A673 (cell line): Measurements from ENCODE around the gene IL21. TPM values are rescaled to one million over a fixed set of nuclear protein-coding genes. Genes with fewer than 3 reads are reported as not detected.

Source experiments
- BruUV-seq: library from RNA; stranded (reverse); fragments of 400-500 nt; replicated peaks from 2 replicates; lab custom pipeline; 2021; lab: Mats Ljungman, UMichigan
- CTCF ChIA-PET: fragments of 300-600 bp; sonication (Branson Sonifier 250); formaldehyde crosslinking; loops from one replicate; lab custom pipeline; 2022; ENCODE audit warnings: antibody characterized with exemption; lab: Charles Lee
- POLR2A ChIA-PET: fragments of 300-600 bp; sonication (Branson Sonifier 250); formaldehyde crosslinking; loops from one replicate; lab custom pipeline; 2022; ENCODE audit warnings: antibody characterized with exemption; ENCODE audit not compliant: low non-redundant PET; lab: Charles Lee
- DNase-seq: peaks from one replicate; pipeline ENCODE4 v3.0.0-alpha.2; 2015; ENCODE audit warnings: low spot score
- H3K27ac ChIP-seq: fragments of 200-600 bp; sonication (generic); 2 replicates; pipeline ENCODE4 v1.5.1; 2016; ENCODE audit warnings: mixed run types, low read depth, mild to moderate bottlenecking, mixed read lengths, antibody characterized with exemption, low read length; ENCODE audit not compliant: poor library complexity, severe bottlenecking
- H3K27me3 ChIP-seq: fragments of 200-600 bp; sonication (generic); replicated peaks from 2 replicates; pipeline ENCODE4 v1.6.1; 2017; ENCODE audit warnings: mixed run types, low read depth, mild to moderate bottlenecking, mixed read lengths, antibody characterized with exemption, low read length; ENCODE audit not compliant: insufficient read depth, poor library complexity
- H3K36me3 ChIP-seq: fragments of 200-600 bp; sonication (generic); 2 replicates; pipeline ENCODE4 v1.6.1; 2016; ENCODE audit warnings: mixed run types, mild to moderate bottlenecking, mixed read lengths, antibody characterized with exemption, low read length; ENCODE audit not compliant: insufficient read depth, poor library complexity, severe bottlenecking
- H3K4me1 ChIP-seq: fragments of 200-600 bp; sonication (generic); 2 replicates; pipeline ENCODE4 v1.6.1; 2017; ENCODE audit warnings: mixed run types, mild to moderate bottlenecking, mixed read lengths, antibody characterized with exemption, low read length; ENCODE audit not compliant: insufficient read depth, poor library complexity, severe bottlenecking
- H3K4me3 ChIP-seq: fragments of 200-600 bp; sonication (generic); 2 replicates; pipeline ENCODE4 v1.5.1; 2016; ENCODE audit warnings: low read depth, mixed run types, mild to moderate bottlenecking, mixed read lengths, low read length; ENCODE audit not compliant: poor library complexity, severe bottlenecking
- H3K9me3 ChIP-seq: fragments of 200-600 bp; sonication (generic); 2 replicates; pipeline ENCODE4 v1.6.1; 2016; ENCODE audit warnings: mixed run types, low read depth, mild to moderate bottlenecking, mixed read lengths, antibody characterized with exemption, low read length; ENCODE audit not compliant: poor library complexity, severe bottlenecking
- EZH2 ChIP-seq: fragments of 200-600 bp; sonication (generic); IDR thresholded peaks from 2 replicates; pipeline ENCODE4 v1.6.1; 2017; ENCODE audit warnings: borderline replicate concordance, low read depth, mild to moderate bottlenecking, mixed read lengths, antibody characterized with exemption, low read length; ENCODE audit not compliant: poor library complexity, severe bottlenecking
- intact Hi-C: fragments of 100-400 bp; cut with micrococcal nuclease; formaldehyde crosslinking; loops from one replicate; pipeline ENCODE4 v1.10.0; 2022; ENCODE audit not compliant: unreplicated experiment
- total RNA-seq: library from RNA; stranded (reverse); gene quantifications from 2 replicates; pipeline ENCODE4 v1.2.3, GENCODE V29; 2021
- TF ChIP-seq, protein P1 (sequence below): fragments of 300-800, 200-600 bp; sonication (generic); conservative IDR thresholded peaks from 2 replicates; pipeline ENCODE4 v1.5.1; 2017; ENCODE audit warnings: low read depth, mild to moderate bottlenecking, antibody characterized with exemption, low read length, moderate library complexity, mixed read lengths

IL21 gene
- total RNA-seq, 1 experiment from 2014 or later = not detected

DNA sequence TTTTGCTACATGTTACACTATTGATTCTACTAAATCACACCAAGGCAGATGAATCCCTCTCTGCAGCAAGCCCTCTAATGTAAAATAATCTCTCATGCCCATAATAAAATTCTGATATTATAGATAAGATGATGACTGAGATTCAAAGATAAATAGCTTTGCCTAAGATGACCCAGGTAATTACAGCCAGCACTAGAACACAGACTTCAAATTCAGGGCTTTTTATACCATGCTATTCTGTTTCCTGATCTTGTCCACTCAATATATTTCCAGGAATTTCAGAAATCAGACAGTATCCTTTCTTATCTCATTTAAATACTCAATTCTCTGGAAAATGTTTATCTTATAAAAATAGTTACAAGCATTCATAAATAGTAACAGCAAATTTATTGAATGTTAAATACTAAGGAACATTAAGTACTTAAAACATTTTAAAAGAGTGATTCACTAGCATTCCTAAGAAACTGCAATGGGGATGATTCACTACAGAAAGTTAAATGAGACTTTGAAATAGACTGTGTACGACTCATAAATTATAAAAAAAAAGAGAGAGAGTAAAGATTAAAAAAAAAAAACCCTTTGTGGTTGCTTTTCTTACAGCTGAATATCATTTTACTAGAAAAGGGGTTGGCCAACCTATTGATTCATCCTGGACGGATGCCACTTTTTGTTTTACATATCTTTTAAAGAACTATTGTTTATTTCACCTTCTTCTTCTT is 45.8 kb upstream of the IL21 start:
- Histone ChIP-seq H3K36me3 (no peaks in the 10 kb centered on the region), H3K9me3 (no peaks in the 10 kb centered on the region), H3K27me3 (no peaks in the 10 kb centered on the region), H3K27ac (no peak overlapping the region), H3K4me1 (no peaks in the 10 kb centered on the region), H3K4me3 (no peak overlapping the region)
- peak; percentile 48 for DNase-seq
- no TSS peak for BruUV-seq
- no peak for TF ChIP-seq EZH2
- TF ChIP-seq, protein P1, sequence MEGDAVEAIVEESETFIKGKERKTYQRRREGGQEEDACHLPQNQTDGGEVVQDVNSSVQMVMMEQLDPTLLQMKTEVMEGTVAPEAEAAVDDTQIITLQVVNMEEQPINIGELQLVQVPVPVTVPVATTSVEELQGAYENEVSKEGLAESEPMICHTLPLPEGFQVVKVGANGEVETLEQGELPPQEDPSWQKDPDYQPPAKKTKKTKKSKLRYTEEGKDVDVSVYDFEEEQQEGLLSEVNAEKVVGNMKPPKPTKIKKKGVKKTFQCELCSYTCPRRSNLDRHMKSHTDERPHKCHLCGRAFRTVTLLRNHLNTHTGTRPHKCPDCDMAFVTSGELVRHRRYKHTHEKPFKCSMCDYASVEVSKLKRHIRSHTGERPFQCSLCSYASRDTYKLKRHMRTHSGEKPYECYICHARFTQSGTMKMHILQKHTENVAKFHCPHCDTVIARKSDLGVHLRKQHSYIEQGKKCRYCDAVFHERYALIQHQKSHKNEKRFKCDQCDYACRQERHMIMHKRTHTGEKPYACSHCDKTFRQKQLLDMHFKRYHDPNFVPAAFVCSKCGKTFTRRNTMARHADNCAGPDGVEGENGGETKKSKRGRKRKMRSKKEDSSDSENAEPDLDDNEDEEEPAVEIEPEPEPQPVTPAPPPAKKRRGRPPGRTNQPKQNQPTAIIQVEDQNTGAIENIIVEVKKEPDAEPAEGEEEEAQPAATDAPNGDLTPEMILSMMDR = no peak
- ChIA-PET POLR2A (no interaction called here), CTCF (no interaction called here)
- intact Hi-C loops = no loop called here

DNA sequence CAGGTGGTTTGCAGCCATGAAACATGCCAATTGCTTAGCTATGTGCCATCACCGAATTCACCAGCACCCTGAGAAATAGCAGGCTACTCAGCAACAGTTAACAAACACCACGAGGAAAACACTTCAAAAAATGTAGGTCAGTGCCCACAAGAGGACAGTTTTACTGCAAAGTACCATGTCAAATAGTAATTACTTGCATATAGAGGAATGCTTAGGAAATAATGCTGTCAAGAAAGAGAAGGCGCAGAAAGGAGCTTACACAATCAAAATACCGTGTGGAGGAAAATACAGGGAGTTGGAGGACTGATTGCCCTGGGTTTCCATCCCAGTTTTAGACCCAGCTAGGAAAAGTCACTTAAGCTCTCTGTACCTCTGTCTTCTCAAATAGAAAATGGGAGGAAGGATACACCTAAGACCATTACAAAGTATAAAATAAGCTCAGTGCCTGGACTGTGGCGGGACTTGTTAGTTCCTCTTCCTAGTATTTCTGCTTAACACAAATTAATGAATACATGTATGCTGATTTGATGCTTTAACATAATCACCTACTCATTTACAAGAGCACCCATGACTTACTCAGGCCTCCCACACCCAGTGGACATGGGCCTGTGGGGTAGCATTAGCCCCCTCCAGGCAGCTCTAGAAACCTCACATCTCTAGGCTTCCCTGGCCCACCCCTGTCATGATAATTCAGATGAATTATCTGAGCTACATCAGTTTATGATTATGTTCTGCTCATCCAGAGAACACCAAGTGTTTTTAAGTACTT is 44.5 kb upstream of the IL21 start:
- TF ChIP-seq, protein P1 = no peak
- no peak for TF ChIP-seq EZH2
- H3K4me3 ChIP-seq = no peak overlapping the region
- no peaks in the 10 kb centered on the region for H3K27me3 ChIP-seq
- intact Hi-C loops = no loop called here
- H3K4me1 ChIP-seq = no peaks in the 10 kb centered on the region
- CTCF ChIA-PET = no interaction called here
- no peak overlapping the region for H3K27ac ChIP-seq
- DNase-seq = no peak
- BruUV-seq = no TSS peak
- no peaks in the 10 kb centered on the region for H3K9me3 ChIP-seq
- POLR2A ChIA-PET = interaction anchor here (0.5 kb wide), 1 partner anchor 1376 kb away, joined by 3 read pairs; no protein-coding TSS in a partner anchor
- no peaks in the 10 kb centered on the region for H3K36me3 ChIP-seq

DNA sequence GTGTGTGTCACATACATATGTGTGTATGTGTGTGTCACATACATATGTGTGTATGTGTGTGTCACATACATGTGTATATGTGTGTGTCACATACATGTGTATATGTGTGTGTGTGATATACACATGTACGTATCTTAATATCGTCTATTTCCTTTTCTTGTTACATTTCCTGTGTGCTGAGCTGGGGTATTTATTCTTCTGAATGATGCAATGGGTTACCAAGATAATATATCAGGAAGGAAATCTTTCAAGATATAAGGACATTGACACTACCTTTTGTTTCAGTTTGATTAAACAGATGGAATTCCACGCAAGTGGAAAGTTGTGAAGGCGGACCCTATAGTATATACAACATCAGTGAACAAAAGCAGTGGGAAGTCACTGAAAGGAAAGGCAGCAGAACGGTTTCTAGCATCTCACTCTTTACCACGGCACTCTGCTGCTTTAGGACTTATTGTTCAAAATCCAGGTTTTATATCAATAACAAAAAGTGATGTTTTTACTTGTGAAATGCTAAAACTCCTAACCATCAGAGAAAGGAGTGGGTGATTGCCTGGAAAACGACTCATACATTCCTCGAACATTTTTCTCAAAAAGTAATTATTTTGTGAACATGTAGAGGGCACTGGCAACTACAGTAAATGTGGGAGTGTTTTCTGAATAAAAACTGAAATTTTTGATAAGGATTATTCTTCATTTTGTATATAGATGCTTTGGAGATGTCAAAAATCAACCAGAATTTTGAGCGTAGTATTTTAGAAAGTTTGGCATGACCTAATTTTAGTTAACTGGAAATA is 43.1 kb upstream of the IL21 start:
- no peak overlapping the region for H3K27ac ChIP-seq
- no peaks in the 10 kb centered on the region for H3K27me3 ChIP-seq
- no peaks in the 10 kb centered on the region for H3K36me3 ChIP-seq
- POLR2A ChIA-PET = no interaction called here
- CTCF ChIA-PET = no interaction called here
- no peak for DNase-seq
- TF ChIP-seq, protein P1 = no peak
- no peak for TF ChIP-seq EZH2
- H3K4me3 ChIP-seq = no peak overlapping the region
- no peaks in the 10 kb centered on the region for H3K9me3 ChIP-seq
- intact Hi-C loops = no loop called here
- no TSS peak for BruUV-seq
- H3K4me1 ChIP-seq = no peaks in the 10 kb centered on the region
